Epithelial cell of prostate (primary cell): ENCODE measurements around the gene POLR2E.
"Not testable (repeated sequence)": the region's sequence is repeated elsewhere in the genome, so short reads cannot be mapped to it uniquely, and the experiment has no call there.

Experiments used
- DNase-seq: peaks from one replicate; pipeline ENCODE4 v3.0.0-alpha.2; 2011; ENCODE audit warnings: low read depth, low spot score
- H3K27ac ChIP-seq: fragments of 450-650 bp; 2 replicates; pipeline ENCODE4 v1.5.1; 2017; ENCODE audit warnings: mild to moderate bottlenecking

Gene POLR2E

DNA sequence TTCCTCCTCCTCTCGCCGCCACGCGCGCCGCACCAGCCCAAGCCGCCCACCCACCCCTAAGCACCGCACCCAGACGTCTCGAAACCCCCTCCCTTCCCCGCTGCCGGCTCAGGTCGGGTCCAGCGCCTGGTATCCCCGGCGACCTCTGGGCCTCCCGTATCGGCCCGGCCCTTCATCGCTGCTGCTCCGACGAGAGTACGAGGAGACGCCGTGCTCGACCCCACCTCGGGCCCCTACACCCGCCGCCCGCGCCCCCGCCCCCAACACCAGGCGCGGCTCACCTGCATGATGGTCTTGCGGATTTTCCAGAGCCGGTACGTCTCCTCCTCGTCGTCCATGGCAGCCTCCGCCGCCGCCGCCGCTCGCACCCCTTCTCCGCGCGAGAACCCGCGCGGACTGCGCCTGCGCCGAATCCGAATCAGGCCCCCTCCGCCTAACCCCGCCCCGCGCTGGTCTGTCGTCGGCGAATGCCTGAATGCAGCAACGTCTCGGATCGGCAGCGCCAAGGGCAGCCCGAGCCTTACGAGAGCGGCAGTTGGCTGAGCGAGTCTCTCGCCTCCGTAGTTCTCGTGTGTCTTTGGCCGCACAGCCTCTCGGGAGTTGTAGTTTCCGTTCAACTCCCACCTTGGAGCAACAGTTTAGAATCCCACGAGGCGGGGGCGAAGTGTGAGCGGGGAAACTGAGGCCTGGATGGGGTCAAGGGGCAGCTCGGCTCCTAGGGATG lies at the start of gene POLR2E:
Gene POLR2E (minus strand): TSS at position 398 of the 724 bp plus-strand sequence. CDS start 60 bp downstream, at position 338.
- peak within 1 kb of the TSS; percentile 24 for H3K27ac ChIP-seq
- peak; percentile 88 for DNase-seq

DNA sequence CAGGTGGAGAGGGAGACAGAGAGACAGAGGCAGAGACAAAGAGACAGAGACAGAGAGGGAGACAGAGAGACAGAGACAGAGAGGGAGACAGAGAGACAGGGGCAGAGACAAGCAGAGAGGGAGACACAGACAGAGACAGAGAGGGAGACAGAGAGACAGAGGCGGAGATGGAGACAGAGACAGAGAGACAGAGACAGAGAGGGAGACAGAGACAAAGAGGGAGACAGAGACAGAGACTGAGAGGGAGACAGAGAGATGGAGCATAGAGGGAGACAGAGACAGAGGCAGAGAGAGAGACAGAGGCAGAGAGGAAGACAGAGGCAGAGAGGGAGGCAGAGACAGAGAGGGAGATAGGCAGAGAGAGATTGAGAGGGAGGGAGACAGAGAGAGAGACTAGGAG lies 49.6 kb upstream of the POLR2E start:
- DNase-seq, result no peak
- no peak overlapping the region for H3K27ac ChIP-seq

DNA sequence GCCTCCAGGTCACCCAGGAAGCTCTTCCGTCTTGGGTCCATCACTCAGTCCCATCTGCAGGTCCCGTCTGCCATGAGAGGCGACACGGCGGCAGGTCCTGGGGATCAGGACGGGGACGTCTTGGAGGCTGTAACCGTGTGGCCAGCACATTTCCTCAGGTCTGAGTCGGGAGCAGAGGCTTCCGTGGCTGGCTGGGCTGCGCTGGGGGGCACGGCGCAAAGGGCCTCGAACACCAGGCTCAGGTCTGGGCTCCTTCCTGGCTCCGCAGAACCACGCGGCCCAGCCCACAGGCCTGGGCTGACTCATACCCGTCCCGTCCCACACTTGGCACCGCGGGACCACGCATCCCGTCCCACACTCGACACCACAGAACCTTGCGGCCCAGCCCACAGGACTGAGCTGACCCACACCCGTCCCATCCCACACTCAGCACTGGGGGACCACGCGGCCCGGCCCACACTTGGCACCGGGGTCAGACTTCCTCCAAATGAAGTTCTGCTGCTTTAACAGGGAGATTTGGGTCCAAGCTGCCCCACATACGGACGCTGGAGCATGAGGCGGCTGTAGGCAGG lies 48.7 kb upstream of the POLR2E start:
- DNase-seq, result no peak
- no peak overlapping the region for H3K27ac ChIP-seq

- no peak overlapping the region for H3K27ac ChIP-seq
- no peak for DNase-seq
Observed at GRCh38 chr19:1141944-1142343, 46.8 kb upstream of the POLR2E start.

- no peak for DNase-seq
- no peak overlapping the region for H3K27ac ChIP-seq
Observed at GRCh38 chr19:1140272-1141027, 45.3 kb upstream of the POLR2E start.

DNA sequence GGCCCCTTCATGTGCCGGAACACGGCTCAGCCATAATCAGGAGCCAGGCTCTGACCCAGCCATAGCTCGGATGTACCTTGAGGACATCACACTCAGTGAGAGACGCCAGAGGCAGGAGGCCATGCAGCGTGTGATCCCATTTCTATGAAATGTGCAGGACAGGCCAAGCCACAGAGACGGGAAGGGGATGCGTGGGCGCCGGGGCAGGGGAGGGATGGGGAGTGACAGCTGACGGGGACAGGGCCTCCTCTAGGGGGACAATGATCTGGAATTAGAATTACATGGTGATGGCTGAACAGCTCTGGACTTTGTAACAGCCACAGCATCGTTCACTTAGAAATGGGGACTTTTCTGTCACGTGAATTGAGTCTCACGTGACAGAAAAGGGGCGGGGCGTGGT lies 44.0 kb upstream of the POLR2E start:
- no peak overlapping the region for H3K27ac ChIP-seq
- DNase-seq, result no peak

- H3K27ac ChIP-seq, result no peak overlapping the region
- no peak for DNase-seq
Observed at GRCh38 chr19:1138121-1138520, 42.9 kb upstream of the POLR2E start.

- no peak overlapping the region for H3K27ac ChIP-seq
Observed at GRCh38 chr19:1136621-1137317, 41.6 kb upstream of the POLR2E start.

DNA sequence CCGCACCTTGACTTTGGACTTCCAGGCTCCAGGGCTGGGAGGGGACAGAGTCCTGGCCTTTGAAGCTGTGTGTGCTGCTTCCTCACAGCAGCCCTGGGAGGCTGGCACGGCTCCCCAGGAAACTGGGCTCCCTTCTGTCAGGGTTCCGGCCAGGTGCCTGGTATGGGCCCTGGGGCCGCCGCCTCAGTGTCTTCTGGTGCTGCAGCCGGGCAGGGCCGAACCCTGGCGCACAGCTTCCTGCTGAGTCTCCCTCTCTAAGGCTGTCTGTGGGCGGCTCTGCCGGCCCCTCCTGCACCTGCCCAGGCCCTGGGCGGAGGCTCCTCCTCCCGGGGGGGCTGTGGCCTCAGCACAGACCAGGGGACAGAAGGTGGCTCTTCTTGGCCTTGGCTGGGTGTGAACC lies 41.0 kb upstream of the POLR2E start:
- no peak for DNase-seq
- H3K27ac ChIP-seq, result no peak overlapping the region

More at GRCh38 chr19:1136621-1137317, 41.6 kb upstream of the POLR2E start:
- DNase-seq, result no peak

DNA sequence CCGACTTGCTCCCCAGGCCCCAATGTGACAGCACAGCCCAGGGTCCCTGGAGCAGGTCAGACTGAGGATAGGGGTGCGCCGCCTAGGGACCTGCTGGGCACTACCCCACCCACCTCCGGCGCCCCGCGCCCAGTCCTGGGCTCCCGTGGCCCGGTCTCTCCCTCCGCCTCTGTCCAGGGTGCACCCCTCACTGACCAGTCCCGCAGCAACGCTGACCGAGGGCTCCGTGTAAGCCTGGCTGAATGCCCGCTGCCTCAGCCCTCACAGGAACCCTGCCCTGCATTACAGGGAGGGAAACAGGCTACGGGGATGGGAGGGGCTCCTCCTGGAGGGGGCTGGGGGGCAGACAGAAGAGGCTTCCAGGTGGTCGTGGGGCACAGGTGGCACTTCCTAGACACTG lies 40.3 kb upstream of the POLR2E start:
- no peak overlapping the region for H3K27ac ChIP-seq
- no peak for DNase-seq

GRCh38 chr19:1134431-1134830 lies 39.3 kb upstream of the POLR2E start:
- no peak for DNase-seq
- no peak overlapping the region for H3K27ac ChIP-seq

DNA sequence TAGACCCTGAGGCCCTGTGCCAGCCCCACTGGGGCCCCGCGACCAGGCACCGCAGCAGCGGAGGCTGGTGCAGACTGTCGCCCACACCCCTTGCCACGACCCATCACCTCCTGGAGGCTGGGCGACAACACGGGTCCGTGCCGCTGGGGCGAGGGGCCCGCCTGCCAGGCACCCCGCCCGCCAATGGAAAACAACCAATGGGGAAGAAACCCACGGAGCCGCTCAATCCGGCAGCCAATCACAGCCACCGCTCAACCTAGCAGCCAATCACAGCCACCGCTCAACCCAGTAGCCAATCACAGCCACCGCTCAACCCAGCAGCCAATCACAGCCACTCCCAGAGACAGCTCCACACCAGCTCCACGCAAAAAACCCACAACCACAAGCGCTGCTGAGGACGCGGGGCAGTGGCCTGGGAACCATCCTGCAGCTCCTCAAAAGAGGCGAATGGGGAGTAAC lies 38.3 kb upstream of the POLR2E start:
- DNase-seq, result no peak
- peak overlapping the region; percentile 88 for H3K27ac ChIP-seq

DNA sequence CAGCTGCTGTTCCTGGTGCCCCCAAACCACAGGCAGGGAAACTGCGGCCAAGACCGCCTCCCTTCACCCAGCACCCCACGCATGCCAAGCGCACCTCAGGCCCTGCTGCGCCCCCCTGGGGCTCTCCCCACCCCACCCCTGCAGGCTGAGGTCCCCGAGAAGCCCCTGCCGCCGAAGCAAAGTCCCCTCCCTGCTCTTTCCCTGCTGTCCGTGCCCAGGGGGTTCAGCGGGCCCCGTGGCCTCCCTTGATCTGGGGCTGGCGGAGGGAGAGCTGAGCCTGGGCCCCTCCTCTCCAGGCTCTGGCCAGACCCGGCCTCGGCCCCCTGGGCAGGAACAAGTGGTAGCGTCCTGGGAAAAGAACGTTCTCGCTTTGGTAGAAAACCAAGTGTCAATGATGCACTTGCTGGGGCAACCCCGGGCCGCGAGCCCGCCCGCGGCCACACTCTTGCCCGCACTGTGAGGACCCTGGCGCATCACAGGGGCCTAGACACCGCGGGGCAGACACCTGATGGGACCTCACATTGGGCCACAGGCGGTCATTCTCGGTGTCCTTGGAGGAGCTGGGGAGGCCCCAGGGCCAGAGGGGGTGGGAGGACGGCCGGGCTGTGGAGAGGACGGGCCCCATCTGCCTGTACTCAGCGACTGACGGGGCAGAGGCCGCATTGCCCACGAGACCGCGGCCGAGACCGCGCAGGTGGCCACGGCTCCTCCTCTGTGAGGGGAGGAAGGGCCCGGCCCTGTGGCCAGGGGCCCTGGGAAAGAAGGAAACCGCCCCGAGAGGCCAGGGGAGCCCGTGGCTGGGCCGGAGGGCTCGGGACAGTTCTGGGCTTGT lies 37.6 kb upstream of the POLR2E start:
- H3K27ac ChIP-seq, result peak overlapping the region; percentile 88
- DNase-seq, result no peak

GRCh38 chr19:1131718-1132551 lies 36.8 kb upstream of the POLR2E start:
- peak; percentile 58 for DNase-seq
- H3K27ac ChIP-seq, result peak overlapping the region; percentile 88

- peak overlapping the region; percentile 88 for H3K27ac ChIP-seq
- DNase-seq, result no peak
Observed at GRCh38 chr19:1130771-1131717, 35.9 kb upstream of the POLR2E start.

GRCh38 chr19:1129535-1129934 lies 34.4 kb upstream of the POLR2E start:
- no peak overlapping the region for H3K27ac ChIP-seq

DNA sequence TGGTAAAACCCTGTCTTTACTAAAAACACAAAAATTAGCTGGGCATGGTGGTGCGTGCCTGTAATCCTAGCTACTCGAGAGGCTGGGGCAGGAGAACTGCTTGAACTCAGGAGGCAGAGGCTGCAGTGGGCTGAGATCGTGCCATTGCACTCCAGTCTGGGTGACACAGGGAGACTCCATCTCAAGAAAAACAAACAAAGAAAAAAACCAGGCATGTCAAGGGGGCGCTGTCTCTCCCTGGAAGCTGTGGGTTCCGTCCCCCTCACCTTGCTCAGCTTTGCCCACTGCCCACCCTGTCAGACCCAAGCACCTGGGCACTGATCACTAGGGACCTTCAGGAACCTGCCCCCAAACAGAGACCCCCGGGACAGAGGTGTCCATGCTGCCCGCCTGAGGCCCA lies 33.9 kb upstream of the POLR2E start:
- not testable (repeated sequence) for DNase-seq, H3K27ac ChIP-seq

More at GRCh38 chr19:1129535-1129934, 34.4 kb upstream of the POLR2E start:
- no peak for DNase-seq

GRCh38 chr19:1128106-1128505 lies 32.9 kb upstream of the POLR2E start:
- H3K27ac ChIP-seq, result no peak overlapping the region

More at GRCh38 chr19:1128106-1128505, 32.9 kb upstream of the POLR2E start:
- no peak for DNase-seq
